ENCODE data around the gene NDUFAF2. TPM values are rescaled to one million over a fixed set of nuclear protein-coding genes. Genes with fewer than 3 reads are reported as not detected.

The NDUFAF2 gene
- total and polyA plus RNA-seq, 2 of the 8 experiments (the other 6 are each of a cell fraction or from before 2014, with no cell fraction given), result 10.7 to 46.5 TPM

DNA sequence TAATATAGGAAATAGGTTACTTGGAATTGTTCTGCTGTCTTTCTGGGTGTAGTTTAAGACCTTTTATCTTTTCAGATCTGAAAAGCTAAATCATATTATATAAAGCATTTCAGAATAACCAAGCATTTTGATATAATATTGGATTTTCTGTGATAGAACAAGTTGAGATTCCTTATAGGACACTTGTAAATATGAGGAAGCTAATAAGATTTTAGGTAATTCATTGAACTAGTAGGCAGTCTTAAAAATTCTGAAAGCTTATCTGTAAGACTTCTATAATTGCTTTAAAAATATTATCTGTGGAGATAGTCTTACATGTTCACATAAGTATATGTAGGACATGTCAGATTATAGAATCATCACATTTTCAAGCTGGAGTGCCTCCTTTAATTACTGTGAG is 114.5 kb downstream of the NDUFAF2 start:
- Histone ChIP-seq H2AFZ (ENCODE audit: low read length) (no peak overlapping the region), H3K4me3 (ENCODE audit: extremely low read depth in 1 of 4, insufficient read depth in 2 of 4, low read depth in 3 of 4, low read length in 4 of 4) (no peak overlapping the region), H3K79me2 (ENCODE audit: control insufficient read depth in 1 of 2, insufficient read depth in 2 of 2, low read length in 2 of 2) (no peaks in the 10 kb centered on the region), H3K23ac (ENCODE audit: insufficient read length) (no peak overlapping the region), H4K91ac (replicated peaks; ENCODE audit: insufficient read length, low read length) (no peak overlapping the region), H3K9ac (replicated peaks in 1 of 4; ENCODE audit: extremely low read depth in 1 of 4, low read depth in 3 of 4, low read length in 3 of 4) (no peak overlapping the region), H3K56ac (replicated peaks; ENCODE audit: insufficient read length, low read depth, low read length) (no peak overlapping the region), H2BK15ac (ENCODE audit: low read length) (no peak overlapping the region), H3K27me3 (replicated peaks in 1 of 4; ENCODE audit: control insufficient read depth in 3 of 4, extremely low read depth in 1 of 4, insufficient read depth in 3 of 4, low read length in 3 of 4) (no peaks in the 10 kb centered on the region), H3K36me3 (ENCODE audit: control insufficient read depth in 2 of 4, insufficient read depth in 4 of 4, low read length in 3 of 4) (no peaks in the 10 kb centered on the region), H2BK5ac (ENCODE audit: low read depth, low read length) (no peak overlapping the region), H3K18ac (ENCODE audit: extremely low read depth, low read length) (no peak overlapping the region), H4K5ac (ENCODE audit: insufficient read length, low read depth, low read length) (no peak overlapping the region), H2AK5ac (ENCODE audit: low read depth, low read length) (no peak overlapping the region), H3K27ac (ENCODE audit: low read depth, low read length) (no peak overlapping the region), H2BK120ac (replicated peaks; ENCODE audit: low read depth, low read length) (no peak overlapping the region), H3K14ac (ENCODE audit: insufficient read length) (no peak overlapping the region), H3K79me1 (ENCODE audit: low read depth, low read length) (no peaks in the 10 kb centered on the region), H2BK12ac (ENCODE audit: low read depth, low read length) (no peak overlapping the region), H2BK20ac (ENCODE audit: low read length) (no peak overlapping the region), H3K9me3 (ENCODE audit: insufficient read depth in 2 of 2, low read depth in 1 of 2, low read length in 1 of 2) (no peaks in the 10 kb centered on the region), H3K23me2 (ENCODE audit: low read depth, low read length) (no peaks in the 10 kb centered on the region), H3K4me2 (ENCODE audit: insufficient read depth in 1 of 2, low read depth in 2 of 2, low read length in 2 of 2) (no peak overlapping the region), H3K4me1 (replicated peaks in 1 of 4; ENCODE audit: control insufficient read depth in 3 of 4, insufficient read depth in 4 of 4, low read length in 3 of 4) (no peaks in the 10 kb centered on the region), H3K4ac (replicated peaks; ENCODE audit: insufficient read length, low read depth, low read length) (no peak overlapping the region), H4K20me1 (replicated peaks in 1 of 2; ENCODE audit: control insufficient read depth in 1 of 2, insufficient read depth in 2 of 2, low read length in 2 of 2) (peaks cover under 1 to 1% of the 10 kb centered on the region in 2 experiments), H4K8ac (ENCODE audit: extremely low read depth, insufficient read depth, low read length) (no peak overlapping the region)
- POLR2A ChIA-PET (ENCODE audit: partially characterized antibody), result no interaction called here
- CTCF ChIA-PET (ENCODE audit: partially characterized antibody), result interaction anchor here (1.4 kb wide), 1 partner anchor 48 kb away, joined by 5 read pairs; no protein-coding TSS in a partner anchor
- TF ChIP-seq SRF (IDR thresholded peaks at IDR 0.05; ENCODE audit: low read depth, low read length), result no peak
- TF ChIP-seq, protein P1, sequence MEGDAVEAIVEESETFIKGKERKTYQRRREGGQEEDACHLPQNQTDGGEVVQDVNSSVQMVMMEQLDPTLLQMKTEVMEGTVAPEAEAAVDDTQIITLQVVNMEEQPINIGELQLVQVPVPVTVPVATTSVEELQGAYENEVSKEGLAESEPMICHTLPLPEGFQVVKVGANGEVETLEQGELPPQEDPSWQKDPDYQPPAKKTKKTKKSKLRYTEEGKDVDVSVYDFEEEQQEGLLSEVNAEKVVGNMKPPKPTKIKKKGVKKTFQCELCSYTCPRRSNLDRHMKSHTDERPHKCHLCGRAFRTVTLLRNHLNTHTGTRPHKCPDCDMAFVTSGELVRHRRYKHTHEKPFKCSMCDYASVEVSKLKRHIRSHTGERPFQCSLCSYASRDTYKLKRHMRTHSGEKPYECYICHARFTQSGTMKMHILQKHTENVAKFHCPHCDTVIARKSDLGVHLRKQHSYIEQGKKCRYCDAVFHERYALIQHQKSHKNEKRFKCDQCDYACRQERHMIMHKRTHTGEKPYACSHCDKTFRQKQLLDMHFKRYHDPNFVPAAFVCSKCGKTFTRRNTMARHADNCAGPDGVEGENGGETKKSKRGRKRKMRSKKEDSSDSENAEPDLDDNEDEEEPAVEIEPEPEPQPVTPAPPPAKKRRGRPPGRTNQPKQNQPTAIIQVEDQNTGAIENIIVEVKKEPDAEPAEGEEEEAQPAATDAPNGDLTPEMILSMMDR (IDR thresholded peaks at IDR 0.05; ENCODE audit: control extremely low read depth in 1 of 3, insufficient read depth in 1 of 3, low read depth in 1 of 3, low read length in 3 of 3), result no peak
- no peak for TF ChIP-seq SP1 (IDR thresholded peaks at IDR 0.05; ENCODE audit: low read depth, low read length)
- no peak for TF ChIP-seq ASH2L (IDR thresholded peaks at IDR 0.05; ENCODE audit: low read length)
- no peak for TF ChIP-seq YY1 (IDR thresholded peaks at IDR 0.05; ENCODE audit: low read depth, low read length)
- DNase-seq (ENCODE audit: low read depth in 1 of 2, low spot score in 2 of 2) (no peak), FAIRE-seq (no peak)
